Stomach (tissue), 4 donors: Measurements from ENCODE around the gene STK33.
"Not testable (repeated sequence)": the region's sequence is repeated elsewhere in the genome, so short reads cannot be mapped to it uniquely, and the experiment has no call there.

ENCODE experiments used
- CTCF ChIP-seq, 7 experiments: fragments of 450-650 bp in 4 of 7; fragments of 200-600 bp in 3 of 7; sonication (generic) in 3 of 7; IDR thresholded peaks; one replicate each; pipeline ENCODE4 v1.5.1; 2016 to 2019; ENCODE audit warnings: antibody characterized with exemption in 7 of 7, control low read depth in 2 of 7, mild to moderate bottlenecking in 1 of 7
- POLR2A ChIP-seq, 4 donors: fragments of 450-650 bp; IDR thresholded peaks; one replicate each; pipeline ENCODE4 v1.6.1; 2016; ENCODE audit warnings: antibody characterized with exemption in 4 of 4, control low read depth in 2 of 4, mild to moderate bottlenecking in 1 of 4, moderate library complexity in 1 of 4

- TF ChIP-seq CTCF, POLR2A (IDR thresholded peaks at IDR 0.05): not testable (repeated sequence)
Measured at GRCh38 chr11:8466884-8467283, 127.1 kb downstream of the STK33 start.
